B cell (primary cell): Measurements from ENCODE around the gene SLC35A5. TPM values are rescaled to one million over a fixed set of nuclear protein-coding genes. Genes with fewer than 3 reads are reported as not detected.

Experiments
- ATAC-seq: fragments of 200-7000 bp; cut with Tn5 transposase; one replicate; pipeline ENCODE4 v1.10.0; 2021; ENCODE audit warnings: low read depth, mild to moderate bottlenecking, moderate number of reproducible peaks, moderate library complexity
- CTCF ChIA-PET: fragments of 350-600 bp; sonication (Branson Sonifier 250); formaldehyde crosslinking; loops from one replicate; lab custom pipeline; 2021; ENCODE audit warnings: antibody characterized with exemption, inconsistent platforms; lab: Charles Lee
- POLR2A ChIA-PET: fragments of 350-600 bp; sonication (Branson Sonifier 250); formaldehyde crosslinking; loops from one replicate; lab custom pipeline; 2021; ENCODE audit warnings: antibody characterized with exemption; lab: Charles Lee
- DNase-seq: peaks from one replicate; pipeline ENCODE4 v3.0.0; 2013
- H2AFZ ChIP-seq: 2 replicates; pipeline ENCODE4 v1.6.1; 2012; ENCODE audit warnings: mild to moderate bottlenecking, low read depth, low read length; ENCODE audit not compliant: insufficient read depth, poor library complexity, severe bottlenecking
- H3K27ac ChIP-seq, 2 donors: 1 replicate in 1 of 2; 2 replicates in 1 of 2; pipeline ENCODE4 v1.5.1; 2012 to 2013; ENCODE audit warnings: low read length in 2 of 2, mild to moderate bottlenecking in 2 of 2, moderate library complexity in 1 of 2
- H3K27me3 ChIP-seq, 4 experiments: fragments of 200-600 bp in 1 of 4; sonication (generic) in 1 of 4; replicated peaks in 1 of 4; 1 replicate in 2 of 4; 2 replicates in 2 of 4; pipeline versions ENCODE4 v1.6.1 to v1.7.0; 2013 to 2016; ENCODE audit warnings: low read length in 3 of 4, mild to moderate bottlenecking in 2 of 4, mixed read lengths in 1 of 4, moderate library complexity in 1 of 4; ENCODE audit not compliant: insufficient read depth in 4 of 4, control insufficient read depth in 3 of 4; ENCODE audit errors: control extremely low read depth in 1 of 4
- H3K36me3 ChIP-seq, 2 experiments: replicated peaks in 1 of 2; 1 replicate in 1 of 2; 2 replicates in 1 of 2; pipeline versions ENCODE4 v1.6.1 to v1.7.1; 2013; ENCODE audit warnings: low read length in 1 of 2; ENCODE audit not compliant: insufficient read depth in 2 of 2, control insufficient read depth in 1 of 2; ENCODE audit errors: control extremely low read depth in 1 of 2, extremely low read depth in 1 of 2
- H3K4me1 ChIP-seq, 2 donors: fragments of 200-600 bp in 1 of 2; sonication (generic) in 1 of 2; 1 replicate in 1 of 2; 2 replicates in 1 of 2; pipeline versions ENCODE4 v1.5.1 to v1.6.1; 2013 to 2017; ENCODE audit warnings: low read length in 2 of 2; ENCODE audit not compliant: control insufficient read depth in 2 of 2, insufficient read depth in 2 of 2
- H3K4me2 ChIP-seq: replicated peaks from 2 replicates; pipeline ENCODE3; 2012; ENCODE audit warnings: mild to moderate bottlenecking, low read depth, low read length; ENCODE audit not compliant: poor library complexity, severe bottlenecking
- H3K4me3 ChIP-seq, 5 experiments: fragments of 200-600 bp in 1 of 5; sonication (generic) in 1 of 5; 1 replicate in 3 of 5; 2 replicates in 2 of 5; pipeline versions ENCODE4 v1.5.1 to v1.7.0; 2011 to 2016; ENCODE audit warnings: low read length in 4 of 5, mild to moderate bottlenecking in 4 of 5, low read depth in 2 of 5, control low read depth in 1 of 5, moderate library complexity in 1 of 5; ENCODE audit not compliant: insufficient read depth in 1 of 5; ENCODE audit errors: control extremely low read depth in 1 of 5, extremely low read depth in 1 of 5
- H3K79me2 ChIP-seq: fragments of 200-600 bp; sonication (generic); one replicate; pipeline ENCODE4 v1.6.0; 2016; ENCODE audit warnings: low read length; ENCODE audit not compliant: control insufficient read depth, insufficient read depth
- H3K9ac ChIP-seq: fragments of 200-600 bp; sonication (generic); 2 replicates; pipeline ENCODE4 v1.6.1; 2017; ENCODE audit warnings: mild to moderate bottlenecking, low read length, moderate library complexity
- H3K9me3 ChIP-seq, 3 donors: one replicate each; pipeline versions ENCODE4 v1.6.1 to v1.7.1; 2013; ENCODE audit warnings: low read length in 2 of 3; ENCODE audit not compliant: control insufficient read depth in 2 of 3, insufficient read depth in 1 of 3; ENCODE audit errors: control extremely low read depth in 1 of 3
- H4K20me1 ChIP-seq: 2 replicates; pipeline ENCODE4 v1.6.0; 2012; ENCODE audit warnings: mild to moderate bottlenecking, low read length; ENCODE audit not compliant: insufficient read depth, control insufficient read depth, poor library complexity, severe bottlenecking
- H3K27ac Mint-ChIP-seq: one replicate; pipeline ENCODE4 v1.8.0; 2021; ENCODE audit warnings: mixed read lengths
- H3K27me3 Mint-ChIP-seq: one replicate; pipeline ENCODE4 v1.8.0; 2021; ENCODE audit warnings: mixed read lengths
- H3K4me1 Mint-ChIP-seq: one replicate; pipeline ENCODE4 v1.8.0; 2021; ENCODE audit warnings: mixed read lengths
- H3K4me3 Mint-ChIP-seq: one replicate; pipeline ENCODE4 v1.8.0; 2021; ENCODE audit warnings: mixed read lengths
- H3K9me3 Mint-ChIP-seq: one replicate; pipeline ENCODE4 v1.8.0; 2022; ENCODE audit warnings: mixed read lengths; ENCODE audit not compliant: insufficient read depth
- EZH2 ChIP-seq: IDR thresholded peaks from 2 replicates; pipeline ENCODE4 v1.6.1; 2012; ENCODE audit warnings: borderline replicate concordance, low read depth, mild to moderate bottlenecking, moderate library complexity, low read length; ENCODE audit not compliant: insufficient read depth, poor library complexity, severe bottlenecking
- WGBS: methylation state at CpG from one replicate; pipeline ENCODE4 v1.1.5; 2013; ENCODE audit warnings: missing lambda C conversion rate; ENCODE audit not compliant: insufficient coverage; 5-methylcytosine and 5-hydroxymethylcytosine counted together
- intact Hi-C: fragments of 100-400 bp; cut with micrococcal nuclease; formaldehyde crosslinking; loops from one replicate; pipeline ENCODE4 v1.10.0; 2022
- polyA plus RNA-seq: library from polyadenylated mRNA; depleted of rRNA; stranded (reverse); fragments of >200 nt; gene quantifications from 2 replicates; pipeline ENCODE4 v1.2.3, GENCODE V29; 2012
- total RNA-seq, 2 donors: library from RNA; stranded (reverse); fragments of 120-200 nt in 1 of 2; gene quantifications; 1 replicate in 1 of 2; 2 replicates in 1 of 2; pipeline versions ENCODE4 v1.2.3 to v1.2.4, GENCODE V29; 2013 to 2022
- TF ChIP-seq, protein P1 (sequence below): fragments of 200-600 bp; IDR thresholded peaks from one replicate; pipeline ENCODE4 v1.8.0; 2022; ENCODE audit warnings: antibody characterized with exemption, mild to moderate bottlenecking

SLC35A5 gene
- total and polyA plus RNA-seq, 2 donors (not counting 1 experiment from before 2014, with no cell fraction given): 15.4 to 34.9 TPM

DNA sequence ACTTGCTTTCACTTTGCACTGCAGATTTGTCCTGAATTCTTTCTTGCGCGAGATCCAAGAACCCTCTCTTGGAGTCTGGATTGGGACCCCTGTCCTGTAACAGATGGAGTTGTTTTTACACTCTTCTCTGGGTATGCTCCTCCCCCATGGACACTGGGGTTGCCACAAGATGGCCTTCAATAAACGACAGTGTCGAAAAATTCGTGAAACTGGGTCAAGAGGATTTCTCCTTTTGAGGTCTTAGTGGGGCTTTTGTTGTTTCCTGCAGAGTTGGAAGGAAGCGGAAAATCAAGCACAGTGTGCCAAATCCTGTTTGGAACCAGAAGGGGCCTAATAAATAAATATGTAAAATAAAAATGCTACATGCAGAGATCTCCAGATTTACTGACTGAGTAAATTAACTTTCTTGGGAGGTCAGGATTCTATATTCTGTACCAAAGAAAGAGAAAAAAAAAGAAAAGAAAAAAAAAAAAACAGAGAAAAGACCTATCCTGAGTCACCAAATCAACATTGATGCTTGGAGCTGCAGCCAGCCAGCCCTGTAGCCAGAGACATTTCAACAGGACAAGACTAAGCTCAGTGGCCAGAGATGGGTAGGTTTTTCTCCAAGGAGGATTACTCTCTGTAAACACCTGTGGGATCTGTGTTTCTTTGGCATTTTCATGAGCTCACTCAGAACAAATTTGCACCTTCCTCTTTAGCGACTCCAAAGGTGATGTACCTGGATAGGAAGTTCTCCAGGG, 54.3 kb downstream of the SLC35A5 start:
- H4K20me1 ChIP-seq: no peaks in the 10 kb centered on the region
- H3K9me3 ChIP-seq: no peaks in the 10 kb centered on the region
- H3K4me3 ChIP-seq: no peak overlapping the region
- no peak overlapping the region for H3K27ac ChIP-seq
- no peaks in the 10 kb centered on the region for H3K27me3 ChIP-seq
- H2AFZ ChIP-seq: no peak overlapping the region
- no peaks in the 10 kb centered on the region for H3K27me3 Mint-ChIP-seq
- ATAC-seq (no peak), DNase-seq (no peak)
- no peak overlapping the region for H3K4me2 ChIP-seq
- H3K4me3 Mint-ChIP-seq: no peak overlapping the region
- no peaks in the 10 kb centered on the region for H3K9me3 Mint-ChIP-seq
- ChIA-PET CTCF (interaction anchor here (1.6 kb wide), 1 partner anchor 21 kb away, joined by 5 read pairs; no protein-coding TSS in a partner anchor), POLR2A (no interaction called here)
- no peaks in the 10 kb centered on the region for H3K4me1 ChIP-seq
- H3K27ac Mint-ChIP-seq: no peak overlapping the region
- TF ChIP-seq, protein P1, sequence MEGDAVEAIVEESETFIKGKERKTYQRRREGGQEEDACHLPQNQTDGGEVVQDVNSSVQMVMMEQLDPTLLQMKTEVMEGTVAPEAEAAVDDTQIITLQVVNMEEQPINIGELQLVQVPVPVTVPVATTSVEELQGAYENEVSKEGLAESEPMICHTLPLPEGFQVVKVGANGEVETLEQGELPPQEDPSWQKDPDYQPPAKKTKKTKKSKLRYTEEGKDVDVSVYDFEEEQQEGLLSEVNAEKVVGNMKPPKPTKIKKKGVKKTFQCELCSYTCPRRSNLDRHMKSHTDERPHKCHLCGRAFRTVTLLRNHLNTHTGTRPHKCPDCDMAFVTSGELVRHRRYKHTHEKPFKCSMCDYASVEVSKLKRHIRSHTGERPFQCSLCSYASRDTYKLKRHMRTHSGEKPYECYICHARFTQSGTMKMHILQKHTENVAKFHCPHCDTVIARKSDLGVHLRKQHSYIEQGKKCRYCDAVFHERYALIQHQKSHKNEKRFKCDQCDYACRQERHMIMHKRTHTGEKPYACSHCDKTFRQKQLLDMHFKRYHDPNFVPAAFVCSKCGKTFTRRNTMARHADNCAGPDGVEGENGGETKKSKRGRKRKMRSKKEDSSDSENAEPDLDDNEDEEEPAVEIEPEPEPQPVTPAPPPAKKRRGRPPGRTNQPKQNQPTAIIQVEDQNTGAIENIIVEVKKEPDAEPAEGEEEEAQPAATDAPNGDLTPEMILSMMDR: no peak
- TF ChIP-seq EZH2: no peak
- H3K36me3 ChIP-seq: no peaks in the 10 kb centered on the region
- no peak overlapping the region for H3K9ac ChIP-seq
- intact Hi-C loops: no loop called here
- WGBS: 61% methylated on average over 3 of the region's 7 CpGs
- H3K4me1 Mint-ChIP-seq: no peaks in the 10 kb centered on the region
- no peaks in the 10 kb centered on the region for H3K79me2 ChIP-seq

DNA sequence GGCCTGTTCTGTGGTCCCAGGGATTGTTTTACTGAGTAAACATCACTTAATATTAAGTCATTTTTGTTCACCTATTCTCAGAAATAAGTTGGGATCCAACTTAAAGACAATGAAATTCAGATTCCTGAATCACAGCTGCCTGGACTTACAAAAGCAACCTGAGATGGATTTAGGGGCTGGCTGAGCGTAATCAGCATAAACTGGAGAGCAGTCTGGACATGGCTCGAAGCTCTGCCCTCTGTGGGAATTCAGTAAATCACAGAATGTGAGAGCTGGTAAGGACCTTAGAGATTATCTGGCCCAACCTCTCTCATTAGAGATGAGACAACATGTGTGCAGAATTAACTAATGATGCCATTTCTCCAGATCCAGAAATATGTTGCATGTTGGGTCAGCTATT, 55.4 kb downstream of the SLC35A5 start:
- CTCF ChIA-PET: interaction anchor here (1.6 kb wide), 1 partner anchor 20 kb away, joined by 5 read pairs; no protein-coding TSS in a partner anchor
- Histone ChIP-seq H3K79me2 (no peaks in the 10 kb centered on the region), H3K4me3 (no peak overlapping the region), H4K20me1 (no peaks in the 10 kb centered on the region), H3K4me1 (no peaks in the 10 kb centered on the region), H3K27ac (no peak overlapping the region), H3K27me3 (no peaks in the 10 kb centered on the region), H3K9me3 (no peaks in the 10 kb centered on the region), H3K4me2 (no peak overlapping the region), H3K9ac (no peak overlapping the region), H2AFZ (no peak overlapping the region), H3K36me3 (no peaks in the 10 kb centered on the region)
- no peak for TF ChIP-seq EZH2
- TF ChIP-seq, protein P1: no peak
- H3K27ac Mint-ChIP-seq: no peak overlapping the region
- intact Hi-C loops: no loop called here
- H3K27me3 Mint-ChIP-seq: no peaks in the 10 kb centered on the region
- H3K4me3 Mint-ChIP-seq: no peak overlapping the region
- no peak for ATAC-seq
- no peaks in the 10 kb centered on the region for H3K9me3 Mint-ChIP-seq
- no peaks in the 10 kb centered on the region for H3K4me1 Mint-ChIP-seq
- POLR2A ChIA-PET: no interaction called here
- 100% methylated on average over 2 of the region's 2 CpGs for WGBS
- DNase-seq: no peak
